ENCODE measurements around the gene TCEA2. TPM values are rescaled to one million over a fixed set of nuclear protein-coding genes. Genes with fewer than 3 reads are reported as not detected.

TCEA2 gene
- polyA plus RNA-seq, 3 donors, result 15.7 to 24.3 (median 16.0) TPM

GRCh38 chr20:64063389-64064144 lies 569 bp downstream of the TCEA2 start:
- Histone ChIP-seq H3K27me3 (ENCODE audit: control insufficient read depth in 2 of 2, insufficient read depth in 2 of 2, low read length in 2 of 2) (no peaks in the 10 kb centered on the region), H3K4me1 (ENCODE audit: control insufficient read depth in 1 of 2, insufficient read depth in 2 of 2, low read length in 2 of 2) (peaks cover 32 to 52% of the 10 kb centered on the region in 2 donors), H3K9me3 (replicated peaks in 1 of 2; ENCODE audit: control insufficient read depth in 1 of 2, insufficient read depth in 1 of 2, low read length in 2 of 2) (no peaks in the 10 kb centered on the region), H3K27ac (ENCODE audit: low read depth in 1 of 2, low read length in 2 of 2) (peak overlapping the region in 1 of 2 donors; percentile 22), H3K4me2 (replicated peaks; ENCODE audit: extremely low read depth, low read length, poor library complexity, severe bottlenecking) (peak overlapping the region; percentile 92), H3K9ac (ENCODE audit: insufficient read depth, low read length, poor library complexity, severe bottlenecking) (peak overlapping the region; percentile 68), H3K36me3 (replicated peaks in 1 of 2; ENCODE audit: control insufficient read depth in 1 of 2, insufficient read depth in 2 of 2, low read length in 2 of 2) (no peaks in the 10 kb centered on the region), H3K79me2 (ENCODE audit: insufficient read depth, low read length) (peaks cover 4% of the 10 kb centered on the region), H3K4me3 (replicated peaks in 1 of 3; ENCODE audit: low read depth in 2 of 3, low read length in 3 of 3) (peak overlapping the region; percentile 65 to 82 (median 68)), H4K20me1 (ENCODE audit: insufficient read depth, low read length) (peaks cover 12% of the 10 kb centered on the region), H2AFZ (ENCODE audit: insufficient read depth, low read depth, low read length, poor library complexity, severe bottlenecking) (peak overlapping the region; percentile 91)
- intact Hi-C loops (cut with micrococcal nuclease), result loop anchor here (1.0 to 10.0 kb wide), 6 partner anchors 15 to 539 kb away; partner anchors contain the start of genes PRPF6 (in 2 of the 2), RGS19 (in 2 of the 2), PPDPF (in 1 of the 2) and UCKL1 (in 1 of the 2)
- no peak for DNase-seq
- H3K27ac Mint-ChIP-seq, result peak overlapping the region in 5 of 7 donors; percentile 18 to 81 (median 50)
- WGBS (ENCODE audit: insufficient coverage), result under 1% methylated on average over 50 of the region's 51 CpGs
- no peaks in the 10 kb centered on the region for H3K36me3 Mint-ChIP-seq
- no peak for TF ChIP-seq CTCF (IDR thresholded peaks at IDR 0.05)
- peaks cover 0 to 2% (median 0%) of the 10 kb centered on the region in 7 donors for H3K9me3 Mint-ChIP-seq
- H3K4me3 Mint-ChIP-seq, result peak overlapping the region; percentile 82 to 87
- peaks cover 44% of the 10 kb centered on the region for H3K4me1 Mint-ChIP-seq
- H3K27me3 Mint-ChIP-seq (ENCODE audit: low read depth in 3 of 3), result peaks cover 2 to 27% (median 20%) of the 10 kb centered on the region in 3 donors

GRCh38 chr20:64064145-64064698 lies 1.2 kb downstream of the TCEA2 start:
- H3K4me3 Mint-ChIP-seq, result peak overlapping the region; percentile 82 to 87
- Histone ChIP-seq H3K36me3 (replicated peaks in 1 of 2; ENCODE audit: control insufficient read depth in 1 of 2, insufficient read depth in 2 of 2, low read length in 2 of 2) (no peaks in the 10 kb centered on the region), H3K9me3 (replicated peaks in 1 of 2; ENCODE audit: control insufficient read depth in 1 of 2, insufficient read depth in 1 of 2, low read length in 2 of 2) (no peaks in the 10 kb centered on the region), H3K4me3 (replicated peaks in 1 of 3; ENCODE audit: low read depth in 2 of 3, low read length in 3 of 3) (peak overlapping the region in 1 of 3 experiments; percentile 82), H3K79me2 (ENCODE audit: insufficient read depth, low read length) (peaks cover 4% of the 10 kb centered on the region), H3K4me1 (ENCODE audit: control insufficient read depth in 1 of 2, insufficient read depth in 2 of 2, low read length in 2 of 2) (peaks cover 32 to 52% of the 10 kb centered on the region in 2 donors), H3K9ac (ENCODE audit: insufficient read depth, low read length, poor library complexity, severe bottlenecking) (no peak overlapping the region), H3K27ac (ENCODE audit: low read depth in 1 of 2, low read length in 2 of 2) (no peak overlapping the region), H2AFZ (ENCODE audit: insufficient read depth, low read depth, low read length, poor library complexity, severe bottlenecking) (peak overlapping the region; percentile 91), H3K27me3 (ENCODE audit: control insufficient read depth in 2 of 2, insufficient read depth in 2 of 2, low read length in 2 of 2) (no peaks in the 10 kb centered on the region), H3K4me2 (replicated peaks; ENCODE audit: extremely low read depth, low read length, poor library complexity, severe bottlenecking) (peak overlapping the region; percentile 92), H4K20me1 (ENCODE audit: insufficient read depth, low read length) (peaks cover 14% of the 10 kb centered on the region)
- intact Hi-C loops (cut with micrococcal nuclease), result loop anchor here in 1 of 2 donors (5.0 to 10.0 kb wide), 2 partner anchors 82 to 539 kb away; partner anchors contain the start of genes PPDPF and PRPF6
- H3K27ac Mint-ChIP-seq, result peak overlapping the region in 3 of 7 donors; percentile 48 to 62 (median 53)
- peaks cover 0 to 2% (median 0%) of the 10 kb centered on the region in 7 donors for H3K9me3 Mint-ChIP-seq
- no peaks in the 10 kb centered on the region for H3K36me3 Mint-ChIP-seq
- H3K27me3 Mint-ChIP-seq (ENCODE audit: low read depth in 3 of 3), result peaks cover under 1 to 28% (median 20%) of the 10 kb centered on the region in 3 donors
- 51% methylated on average over 8 of the region's 12 CpGs for whole genome bisulfite sequencing (ENCODE audit: insufficient coverage)
- TF ChIP-seq CTCF (IDR thresholded peaks at IDR 0.05), result no peak
- DNase-seq, result no peak
- peaks cover 44% of the 10 kb centered on the region for H3K4me1 Mint-ChIP-seq

Data from CD14-positive monocyte (primary cell).